Mononuclear cell (primary cell): ENCODE data around the gene GGA1. TPM values are rescaled to one million over a fixed set of nuclear protein-coding genes. Genes with fewer than 3 reads are reported as not detected.

ENCODE experiments used
- H3K27me3 ChIP-seq: 2 replicates; pipeline ENCODE4 v1.6.0; 2011; ENCODE audit warnings: low read length, control low read depth; ENCODE audit not compliant: insufficient read depth
- H3K4me1 ChIP-seq: 2 replicates; pipeline ENCODE4 v1.5.1; 2011; ENCODE audit warnings: mild to moderate bottlenecking, low read length, control low read depth; ENCODE audit not compliant: insufficient read depth
- H3K4me3 ChIP-seq: 2 replicates; pipeline ENCODE4 v1.5.1; 2011; ENCODE audit warnings: mild to moderate bottlenecking, low read length, moderate library complexity
- H3K9me3 ChIP-seq: 2 replicates; pipeline ENCODE4 v1.5.1; 2011; ENCODE audit warnings: low read depth, mild to moderate bottlenecking, control low read depth, low read length
- total RNA-seq: library from RNA; depleted of rRNA; stranded (reverse); fragments of >200 nt; gene quantifications from one replicate; pipeline ENCODE4 v1.2.3, GENCODE V29; 2012

GGA1 gene
- total RNA-seq, 1 donor, result 60.8 TPM

GRCh38 chr22:37616201-37617083 is 7.8 kb downstream of the GGA1 start:
- no peaks in the 10 kb centered on the region for H3K27me3 ChIP-seq
- peaks cover 3% of the 10 kb centered on the region for H3K4me1 ChIP-seq
- H3K9me3 ChIP-seq, result no peaks in the 10 kb centered on the region
- no peak overlapping the region for H3K4me3 ChIP-seq

GRCh38 chr22:37617431-37617830 is 8.8 kb downstream of the GGA1 start:
- no peaks in the 10 kb centered on the region for H3K9me3 ChIP-seq
- H3K27me3 ChIP-seq, result no peaks in the 10 kb centered on the region
- no peak overlapping the region for H3K4me3 ChIP-seq
- no peaks in the 10 kb centered on the region for H3K4me1 ChIP-seq

GRCh38 chr22:37618072-37618656 is 9.5 kb downstream of the GGA1 start:
- H3K4me1 ChIP-seq, result no peaks in the 10 kb centered on the region
- H3K27me3 ChIP-seq, result no peaks in the 10 kb centered on the region
- H3K9me3 ChIP-seq, result no peaks in the 10 kb centered on the region
- no peak overlapping the region for H3K4me3 ChIP-seq

GRCh38 chr22:37618674-37619073 is 10.0 kb downstream of the GGA1 start:
- H3K27me3 ChIP-seq, result no peaks in the 10 kb centered on the region
- H3K4me3 ChIP-seq, result no peak overlapping the region
- peaks cover 2% of the 10 kb centered on the region for H3K4me1 ChIP-seq
- H3K9me3 ChIP-seq, result no peaks in the 10 kb centered on the region

DNA sequence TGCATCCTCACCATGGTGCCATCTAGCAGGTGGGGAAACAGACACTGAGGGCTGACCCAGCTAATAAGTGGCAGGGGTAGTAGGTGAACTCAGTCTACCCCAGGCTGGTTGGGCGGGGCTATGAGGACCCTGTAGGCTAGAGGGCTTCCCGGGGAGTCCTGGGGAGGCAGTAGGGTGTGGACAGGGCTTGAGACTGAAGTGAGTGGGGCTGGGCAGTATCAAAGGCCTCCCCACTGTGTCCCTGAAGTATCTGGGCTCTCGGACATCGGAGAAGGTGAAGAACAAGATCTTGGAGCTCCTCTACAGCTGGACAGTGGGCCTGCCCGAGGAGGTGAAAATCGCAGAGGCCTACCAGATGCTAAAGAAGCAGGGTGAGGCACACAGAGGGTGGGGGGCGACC is 11.4 kb downstream of the GGA1 start:
- Histone ChIP-seq H3K27me3 (no peaks in the 10 kb centered on the region), H3K4me3 (no peak overlapping the region), H3K9me3 (no peaks in the 10 kb centered on the region), H3K4me1 (peaks cover 13% of the 10 kb centered on the region)

GRCh38 chr22:37621352-37621860 is 12.8 kb downstream of the GGA1 start:
- Histone ChIP-seq H3K9me3 (no peaks in the 10 kb centered on the region), H3K27me3 (no peaks in the 10 kb centered on the region), H3K4me3 (no peak overlapping the region), H3K4me1 (peaks cover 25% of the 10 kb centered on the region)

DNA sequence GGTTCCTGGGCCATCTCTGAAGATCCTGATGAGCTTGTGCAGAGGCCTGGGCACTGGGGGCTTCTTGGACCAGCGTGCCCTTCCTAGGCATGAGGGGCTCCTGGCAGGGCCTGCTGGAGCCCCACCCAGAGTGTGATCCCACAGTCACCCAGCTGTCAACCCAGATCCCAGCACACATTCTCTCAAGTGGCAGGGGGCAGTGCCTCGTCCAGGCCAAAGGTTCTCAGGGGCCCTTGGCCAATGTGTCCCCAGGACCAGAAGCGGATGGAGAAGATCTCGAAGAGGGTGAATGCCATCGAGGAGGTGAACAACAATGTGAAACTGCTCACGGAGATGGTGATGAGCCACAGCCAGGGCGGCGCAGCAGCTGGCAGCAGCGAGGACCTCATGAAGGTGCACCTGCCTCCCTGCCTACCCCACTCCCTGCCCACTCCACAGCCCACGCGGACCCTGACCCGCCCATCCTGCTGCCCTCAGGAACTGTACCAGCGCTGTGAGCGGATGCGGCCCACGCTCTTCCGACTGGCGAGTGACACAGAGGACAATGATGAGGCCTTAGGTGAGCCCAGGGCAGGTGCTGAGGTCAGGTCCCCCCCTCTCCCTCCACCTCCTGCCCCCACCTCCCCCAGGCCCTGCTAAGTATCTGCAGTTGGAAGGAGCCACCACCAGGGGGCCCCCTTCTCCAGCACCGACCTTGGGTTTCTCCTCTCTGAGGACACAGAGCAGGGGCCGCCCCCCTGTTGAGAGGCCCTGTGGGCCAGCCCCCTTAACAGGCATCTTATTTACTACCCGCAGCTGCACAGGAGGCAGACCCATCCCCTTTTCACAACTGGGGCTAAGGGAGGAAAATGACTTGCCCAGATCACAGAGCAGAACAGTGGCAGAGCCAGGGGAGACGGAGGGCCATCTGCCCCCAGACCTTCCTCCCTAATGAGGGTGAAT is 14.7 kb downstream of the GGA1 start:
- H3K9me3 ChIP-seq, result no peaks in the 10 kb centered on the region
- peaks cover 44% of the 10 kb centered on the region for H3K4me1 ChIP-seq

GRCh38 chr22:37624017-37624365 is 15.4 kb downstream of the GGA1 start:
- Histone ChIP-seq H3K27me3 (no peaks in the 10 kb centered on the region), H3K9me3 (no peaks in the 10 kb centered on the region), H3K4me3 (no peak overlapping the region), H3K4me1 (peaks cover 51% of the 10 kb centered on the region)

More for the DNA sequence above, 14.7 kb downstream of the GGA1 start:
- no peaks in the 10 kb centered on the region for H3K27me3 ChIP-seq
- no peak overlapping the region for H3K4me3 ChIP-seq

GRCh38 chr22:37624876-37625275 is 16.2 kb downstream of the GGA1 start:
- H3K27me3 ChIP-seq, result no peaks in the 10 kb centered on the region
- H3K4me3 ChIP-seq, result no peak overlapping the region
- no peaks in the 10 kb centered on the region for H3K9me3 ChIP-seq
- peaks cover 53% of the 10 kb centered on the region for H3K4me1 ChIP-seq

DNA sequence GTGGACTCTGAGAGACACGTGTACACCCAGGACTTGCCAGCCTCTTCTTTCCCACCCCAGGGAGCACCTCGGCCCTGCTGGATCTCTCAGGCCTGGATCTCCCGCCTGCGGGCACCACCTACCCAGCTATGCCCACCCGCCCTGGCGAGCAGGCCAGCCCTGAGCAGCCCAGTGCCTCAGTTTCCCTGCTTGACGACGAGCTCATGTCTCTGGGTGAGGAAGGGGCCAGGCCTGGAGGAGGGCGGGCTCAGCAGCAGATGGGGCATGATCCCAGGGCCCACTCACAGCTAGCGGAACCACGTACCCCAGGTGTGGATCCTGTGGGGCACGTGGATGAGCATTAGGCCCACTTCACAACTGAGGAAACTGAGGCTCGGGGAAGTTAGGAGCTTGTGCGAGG is 17.1 kb downstream of the GGA1 start:
- no peaks in the 10 kb centered on the region for H3K9me3 ChIP-seq
- H3K27me3 ChIP-seq, result no peaks in the 10 kb centered on the region
- H3K4me3 ChIP-seq, result no peak overlapping the region
- peaks cover 53% of the 10 kb centered on the region for H3K4me1 ChIP-seq

DNA sequence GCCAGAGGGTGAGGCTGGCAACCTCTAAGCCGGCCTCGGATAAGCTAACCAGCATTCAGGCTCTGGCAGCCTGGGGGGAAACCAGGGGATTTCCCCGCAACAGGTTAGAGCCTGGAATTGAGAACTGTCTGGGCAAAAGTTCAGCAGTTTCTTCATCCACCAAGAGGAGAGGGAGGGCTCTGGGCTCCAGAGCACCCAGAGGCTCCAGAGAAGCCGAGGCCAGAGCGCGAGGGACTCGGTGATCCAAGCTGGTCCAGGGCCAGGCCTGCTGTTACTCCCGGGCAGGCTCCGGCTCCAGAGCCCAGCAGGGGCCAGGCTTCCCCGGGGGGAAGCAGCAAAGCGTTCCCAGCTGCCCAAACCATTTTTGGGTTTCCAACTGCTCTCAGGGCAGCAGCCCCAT is 17.5 kb downstream of the GGA1 start:
- H3K4me1 ChIP-seq, result peaks cover 56% of the 10 kb centered on the region
- H3K9me3 ChIP-seq, result no peaks in the 10 kb centered on the region
- no peak overlapping the region for H3K4me3 ChIP-seq
- H3K27me3 ChIP-seq, result no peaks in the 10 kb centered on the region

DNA sequence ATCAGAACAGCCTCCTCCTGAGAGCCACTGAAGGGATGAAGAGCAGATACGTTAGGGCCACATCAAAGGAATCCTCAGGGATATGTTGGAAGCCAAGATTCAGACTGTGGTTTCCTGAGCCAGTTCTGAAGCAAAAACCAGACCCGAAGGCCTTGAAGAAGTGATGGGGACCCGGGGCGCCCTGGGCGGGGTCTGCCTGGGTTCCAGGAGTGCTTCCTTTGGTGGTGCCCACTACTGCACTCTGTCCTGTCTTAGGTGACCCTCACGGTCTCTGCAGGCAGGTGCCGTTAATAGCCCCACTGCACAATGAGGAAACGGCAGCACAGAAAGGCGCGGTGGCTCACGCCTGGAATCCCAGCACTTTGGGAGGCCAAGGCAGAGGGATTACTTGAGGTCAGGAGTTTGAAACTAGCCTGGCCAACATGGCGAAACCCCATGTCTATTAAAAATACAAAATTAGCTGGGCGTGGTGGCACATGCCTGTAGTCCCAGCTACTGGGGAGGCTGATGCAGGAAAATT is 18.0 kb downstream of the GGA1 start:
- H3K9me3 ChIP-seq, result no peaks in the 10 kb centered on the region
- no peaks in the 10 kb centered on the region for H3K27me3 ChIP-seq
- H3K4me1 ChIP-seq, result peaks cover 60% of the 10 kb centered on the region
- no peak overlapping the region for H3K4me3 ChIP-seq

DNA sequence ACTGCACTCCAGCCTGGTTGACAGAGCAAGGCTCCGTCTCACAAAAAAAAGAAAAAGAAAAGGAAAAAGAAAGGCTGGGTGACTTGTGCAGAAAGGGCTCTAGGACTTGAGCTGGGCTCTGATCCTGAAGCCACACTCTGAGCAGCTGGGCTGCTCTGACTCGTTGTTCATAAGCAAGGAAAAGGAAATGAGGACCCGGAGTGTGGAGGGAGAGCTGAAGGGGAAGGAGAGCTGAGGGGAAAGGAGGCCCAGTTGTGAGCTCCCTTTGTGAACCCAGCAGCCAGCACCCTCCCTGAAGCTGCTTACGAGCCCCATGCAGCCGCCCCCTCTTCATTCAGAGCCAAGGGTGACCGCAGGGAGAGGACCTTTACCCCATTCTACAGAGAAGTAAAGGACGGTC is 18.5 kb downstream of the GGA1 start:
- no peaks in the 10 kb centered on the region for H3K9me3 ChIP-seq
- H3K4me1 ChIP-seq, result peaks cover 65% of the 10 kb centered on the region
- no peak overlapping the region for H3K4me3 ChIP-seq

GRCh38 chr22:37627545-37627944 is 18.9 kb downstream of the GGA1 start:
- Histone ChIP-seq H3K4me3 (no peak overlapping the region), H3K4me1 (peaks cover 70% of the 10 kb centered on the region), H3K9me3 (no peaks in the 10 kb centered on the region), H3K27me3 (no peaks in the 10 kb centered on the region)

More for the DNA sequence above, 18.5 kb downstream of the GGA1 start:
- no peaks in the 10 kb centered on the region for H3K27me3 ChIP-seq

DNA sequence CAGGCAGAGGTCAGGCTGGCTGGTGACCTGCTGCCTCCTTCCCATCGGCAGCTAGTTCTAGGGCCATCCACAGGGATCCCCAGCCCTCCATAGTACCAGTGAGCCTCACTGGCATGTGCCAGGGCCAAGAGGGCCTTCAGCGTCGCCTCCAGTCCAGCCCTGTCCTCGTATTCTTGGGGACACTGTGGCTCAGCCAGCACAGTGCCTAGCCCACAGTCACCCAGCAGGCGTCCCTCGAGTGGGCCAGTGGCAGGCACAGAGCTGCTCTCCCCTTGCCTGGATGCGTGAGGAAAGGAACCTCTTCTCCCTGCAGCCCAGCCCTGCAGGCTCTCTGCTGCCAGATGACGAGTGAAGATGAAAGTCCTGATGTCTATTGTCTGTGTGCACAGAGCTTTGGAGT is 20.2 kb downstream of the GGA1 start:
- Histone ChIP-seq H3K4me1 (peaks cover 79% of the 10 kb centered on the region), H3K27me3 (no peaks in the 10 kb centered on the region), H3K4me3 (no peak overlapping the region), H3K9me3 (no peaks in the 10 kb centered on the region)
